ENCODE measurements around the gene FHDC1. TPM values are rescaled to one million over a fixed set of nuclear protein-coding genes. Genes with fewer than 3 reads are reported as not detected.
A peak's percentile ranks its signal among the peaks of the same experiment; 100 is the strongest.

Gene FHDC1
- total RNA-seq, 4 donors from 2014 or later: 4.5 to 12.8 (median 8.5) TPM

DNA sequence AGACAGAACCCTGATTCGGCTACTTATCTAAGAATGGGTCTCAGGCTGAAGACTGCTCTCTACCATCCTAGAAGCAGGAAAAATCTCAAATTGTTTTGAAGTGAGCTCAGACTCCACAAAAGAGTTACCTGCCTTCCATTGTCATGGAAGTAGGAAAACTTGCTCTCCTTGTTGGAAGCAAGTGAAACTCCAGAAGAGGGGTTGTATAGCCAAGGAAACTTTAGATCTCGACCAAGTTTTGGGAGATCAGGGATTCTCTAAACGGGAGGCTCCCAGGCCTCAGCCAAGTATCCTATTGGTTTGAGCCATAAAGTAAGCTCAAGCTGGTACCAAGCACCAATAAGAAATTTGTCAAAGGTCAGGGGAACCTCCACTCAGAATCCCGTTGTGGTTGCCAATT, 9.2 kb upstream of the FHDC1 start:
- Histone ChIP-seq H3K4me3 (no peak overlapping the region), H3K36me3 (no peaks in the 10 kb centered on the region), H3K4me1 (no peaks in the 10 kb centered on the region), H3K27ac (no peak overlapping the region), H3K27me3 (no peaks in the 10 kb centered on the region), H3K9me3 (no peaks in the 10 kb centered on the region)
- WGBS, 2 donors: 85 to 88% methylated on average over 4 of the region's 4 CpGs
- TF ChIP-seq POLR2A (IDR thresholded peaks at IDR 0.05): no peak
- TF ChIP-seq, protein P1, sequence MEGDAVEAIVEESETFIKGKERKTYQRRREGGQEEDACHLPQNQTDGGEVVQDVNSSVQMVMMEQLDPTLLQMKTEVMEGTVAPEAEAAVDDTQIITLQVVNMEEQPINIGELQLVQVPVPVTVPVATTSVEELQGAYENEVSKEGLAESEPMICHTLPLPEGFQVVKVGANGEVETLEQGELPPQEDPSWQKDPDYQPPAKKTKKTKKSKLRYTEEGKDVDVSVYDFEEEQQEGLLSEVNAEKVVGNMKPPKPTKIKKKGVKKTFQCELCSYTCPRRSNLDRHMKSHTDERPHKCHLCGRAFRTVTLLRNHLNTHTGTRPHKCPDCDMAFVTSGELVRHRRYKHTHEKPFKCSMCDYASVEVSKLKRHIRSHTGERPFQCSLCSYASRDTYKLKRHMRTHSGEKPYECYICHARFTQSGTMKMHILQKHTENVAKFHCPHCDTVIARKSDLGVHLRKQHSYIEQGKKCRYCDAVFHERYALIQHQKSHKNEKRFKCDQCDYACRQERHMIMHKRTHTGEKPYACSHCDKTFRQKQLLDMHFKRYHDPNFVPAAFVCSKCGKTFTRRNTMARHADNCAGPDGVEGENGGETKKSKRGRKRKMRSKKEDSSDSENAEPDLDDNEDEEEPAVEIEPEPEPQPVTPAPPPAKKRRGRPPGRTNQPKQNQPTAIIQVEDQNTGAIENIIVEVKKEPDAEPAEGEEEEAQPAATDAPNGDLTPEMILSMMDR (IDR thresholded peaks at IDR 0.05): no peak
- intact Hi-C loops (cut with DNase I): no loop called here
- no peak for DNase-seq

DNA sequence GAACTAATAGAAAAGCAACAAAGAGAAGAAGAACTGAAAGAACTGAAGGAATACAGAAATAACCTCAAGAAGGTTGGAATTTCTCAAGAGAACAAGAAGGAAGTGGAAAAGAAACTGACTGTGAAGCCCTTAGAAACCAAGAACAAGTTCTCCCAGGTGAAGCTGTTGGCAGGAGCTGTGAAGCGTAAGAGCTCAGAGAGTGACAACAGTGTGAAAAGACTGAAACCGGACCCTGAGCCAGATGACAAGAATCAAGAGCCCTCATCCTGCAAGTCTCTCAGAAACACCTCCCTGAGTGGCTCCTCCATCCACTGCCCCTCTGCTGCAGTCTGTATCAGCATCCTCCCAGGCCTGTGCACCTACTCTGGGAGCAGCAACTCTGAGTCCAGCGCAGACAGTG, 8.4 kb upstream of the FHDC1 start:
- intact Hi-C loops (cut with DNase I): no loop called here
- DNase-seq: no peak
- H3K9me3 ChIP-seq: no peaks in the 10 kb centered on the region
- H3K4me3 ChIP-seq: no peak overlapping the region
- 77 to 87% methylated on average over 3 of the region's 3 CpGs for WGBS, 2 donors
- H3K27me3 ChIP-seq: no peaks in the 10 kb centered on the region
- no peaks in the 10 kb centered on the region for H3K4me1 ChIP-seq
- H3K36me3 ChIP-seq: no peaks in the 10 kb centered on the region
- TF ChIP-seq, protein P1 (IDR thresholded peaks at IDR 0.05): no peak
- TF ChIP-seq POLR2A (IDR thresholded peaks at IDR 0.05): no peak
- H3K27ac ChIP-seq: no peak overlapping the region

DNA sequence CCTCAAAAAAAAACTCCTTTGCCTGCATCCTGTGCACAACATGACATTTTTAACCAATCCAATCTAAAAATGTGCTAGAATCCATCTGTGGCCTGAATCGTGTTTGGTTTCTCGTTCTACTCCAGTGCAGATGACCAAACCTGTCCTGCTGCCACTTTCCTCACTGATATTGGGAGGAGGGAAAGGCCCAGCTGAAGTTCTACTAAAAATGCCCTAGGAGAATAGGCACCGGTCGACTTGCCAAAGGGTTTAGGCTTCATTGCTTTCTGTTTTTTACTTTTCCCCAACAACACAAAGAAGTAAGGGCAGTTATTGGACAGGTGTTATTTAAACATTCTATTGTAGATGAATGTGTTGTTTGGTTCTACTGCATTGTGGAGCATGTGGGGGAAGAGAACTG, 7.8 kb upstream of the FHDC1 start:
- TF ChIP-seq, protein P1 (IDR thresholded peaks at IDR 0.05): no peak
- no peak for TF ChIP-seq POLR2A (IDR thresholded peaks at IDR 0.05)
- no peak overlapping the region for H3K27ac ChIP-seq
- H3K9me3 ChIP-seq: no peaks in the 10 kb centered on the region
- intact Hi-C loops (cut with DNase I): no loop called here
- H3K36me3 ChIP-seq: no peaks in the 10 kb centered on the region
- H3K27me3 ChIP-seq: no peaks in the 10 kb centered on the region
- WGBS, 2 donors: 84 to 91% methylated on average over 4 of the region's 4 CpGs
- no peaks in the 10 kb centered on the region for H3K4me1 ChIP-seq
- no peak overlapping the region for H3K4me3 ChIP-seq
- DNase-seq: no peak

DNA sequence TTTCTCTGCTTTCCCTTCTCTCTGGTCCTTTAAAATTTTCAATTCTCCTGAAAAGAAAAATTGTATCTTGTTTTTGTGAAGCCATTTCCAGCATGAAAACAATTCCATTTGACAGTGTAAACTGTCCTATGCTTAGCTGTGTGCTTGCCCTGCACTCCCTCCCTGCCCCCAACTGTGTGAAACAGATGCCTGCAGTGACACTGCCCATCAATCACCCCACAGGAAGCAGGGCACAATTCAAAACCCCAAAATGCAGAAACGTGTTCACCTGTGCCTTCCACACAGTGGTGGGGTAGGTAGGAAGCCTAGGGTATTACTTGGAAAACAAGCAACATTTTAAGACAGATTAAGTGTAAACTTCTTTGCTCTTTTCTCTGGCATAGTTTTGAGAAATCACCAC, 6.2 kb upstream of the FHDC1 start:
- Histone ChIP-seq H3K9me3 (no peaks in the 10 kb centered on the region), H3K4me3 (no peak overlapping the region), H3K36me3 (no peaks in the 10 kb centered on the region), H3K27ac (no peak overlapping the region), H3K4me1 (peaks cover 0 to 1% (median 0%) of the 10 kb centered on the region in 3 donors), H3K27me3 (no peaks in the 10 kb centered on the region)
- no peak for DNase-seq
- 17 to 40% methylated on average over 1 of the region's 1 CpG for whole genome bisulfite sequencing, 2 donors
- TF ChIP-seq, protein P1 (IDR thresholded peaks at IDR 0.05): no peak
- no peak for TF ChIP-seq POLR2A (IDR thresholded peaks at IDR 0.05)
- intact Hi-C loops (cut with DNase I): no loop called here

DNA sequence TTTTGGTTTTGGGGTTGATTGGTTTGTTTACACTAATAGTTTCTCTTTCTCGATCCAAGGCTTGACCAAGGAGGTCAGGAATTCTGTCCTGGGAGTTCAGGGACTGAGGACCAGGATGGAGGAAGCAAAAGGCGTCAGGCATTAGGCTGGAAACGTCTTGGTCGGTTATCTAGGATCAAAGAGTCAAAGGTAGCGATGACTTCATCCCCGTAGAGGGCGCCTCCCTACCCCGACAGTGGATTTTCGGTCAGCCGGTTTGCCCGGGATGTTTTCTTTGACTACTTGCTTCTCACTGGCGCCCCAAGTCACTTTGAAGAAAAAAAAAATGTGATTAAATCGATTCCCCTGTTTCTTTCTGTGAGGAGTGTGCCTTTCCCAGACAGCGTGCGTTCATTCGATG, 980 bp upstream of the FHDC1 start:
- intact Hi-C loops (cut with DNase I): no loop called here
- Histone ChIP-seq H3K27ac (peak overlapping the region in 3 of 4 donors; percentile 79 to 85 (median 80)), H3K36me3 (no peaks in the 10 kb centered on the region), H3K9me3 (no peaks in the 10 kb centered on the region), H3K4me1 (peaks cover 6 to 54% (median 8%) of the 10 kb centered on the region in 3 donors), H3K27me3 (peaks cover 0 to 48% (median 0%) of the 10 kb centered on the region in 4 donors), H3K4me3 (peak overlapping the region; percentile 71 to 91 (median 86))
- DNase-seq: no peak
- 33 to 36% methylated on average over 14 to 16 of the region's 16 CpGs for WGBS, 2 donors
- TF ChIP-seq POLR2A (IDR thresholded peaks at IDR 0.05): no peak
- TF ChIP-seq, protein P1 (IDR thresholded peaks at IDR 0.05): no peak

Data from esophagus squamous epithelium (tissue), 5 donors.